Activated T-cell treated with anti-CD3 and anti-CD28 coated beads, Interleukin-2, amount 50 U/mL, for 4 hours (primary cell): ENCODE results near the gene IPPK. TPM values are rescaled to one million over a fixed set of nuclear protein-coding genes. Genes with fewer than 3 reads are reported as not detected.

Experiments
- ATAC-seq, 2 donors: fragments of 200-7000 bp; cut with Tn5 transposase; one replicate each; pipeline ENCODE4 v1.10.0; 2021
- DNase-seq: peaks from one replicate; pipeline ENCODE4 v3.0.0-alpha.2; 2020
- H3K27me3 Mint-ChIP-seq: one replicate; pipeline ENCODE4 v1.8.0; 2021; ENCODE audit warnings: low read depth, mixed read lengths
- H3K36me3 Mint-ChIP-seq: one replicate; pipeline ENCODE4 v1.8.0; 2022; ENCODE audit warnings: mixed read lengths; ENCODE audit not compliant: insufficient read depth
- H3K4me1 Mint-ChIP-seq: one replicate; pipeline ENCODE4 v1.8.0; 2021; ENCODE audit warnings: low read depth, mixed read lengths
- H3K4me3 Mint-ChIP-seq: one replicate; pipeline ENCODE4 v1.8.0; 2021; ENCODE audit warnings: mild to moderate bottlenecking, moderate library complexity, mixed read lengths
- H3K9me3 Mint-ChIP-seq: one replicate; pipeline ENCODE4 v1.8.0; 2021; ENCODE audit warnings: mixed read lengths
- total RNA-seq, 3 donors: library from RNA; stranded (reverse); gene quantifications; one replicate each; pipeline ENCODE4 v1.2.1, GENCODE V29; 2021

Gene IPPK, protein sequence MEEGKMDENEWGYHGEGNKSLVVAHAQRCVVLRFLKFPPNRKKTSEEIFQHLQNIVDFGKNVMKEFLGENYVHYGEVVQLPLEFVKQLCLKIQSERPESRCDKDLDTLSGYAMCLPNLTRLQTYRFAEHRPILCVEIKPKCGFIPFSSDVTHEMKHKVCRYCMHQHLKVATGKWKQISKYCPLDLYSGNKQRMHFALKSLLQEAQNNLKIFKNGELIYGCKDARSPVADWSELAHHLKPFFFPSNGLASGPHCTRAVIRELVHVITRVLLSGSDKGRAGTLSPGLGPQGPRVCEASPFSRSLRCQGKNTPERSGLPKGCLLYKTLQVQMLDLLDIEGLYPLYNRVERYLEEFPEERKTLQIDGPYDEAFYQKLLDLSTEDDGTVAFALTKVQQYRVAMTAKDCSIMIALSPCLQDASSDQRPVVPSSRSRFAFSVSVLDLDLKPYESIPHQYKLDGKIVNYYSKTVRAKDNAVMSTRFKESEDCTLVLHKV
- 10 to 100 TPM; 12.8 to 14.6 (median 14.5) TPM for total RNA-seq

DNA sequence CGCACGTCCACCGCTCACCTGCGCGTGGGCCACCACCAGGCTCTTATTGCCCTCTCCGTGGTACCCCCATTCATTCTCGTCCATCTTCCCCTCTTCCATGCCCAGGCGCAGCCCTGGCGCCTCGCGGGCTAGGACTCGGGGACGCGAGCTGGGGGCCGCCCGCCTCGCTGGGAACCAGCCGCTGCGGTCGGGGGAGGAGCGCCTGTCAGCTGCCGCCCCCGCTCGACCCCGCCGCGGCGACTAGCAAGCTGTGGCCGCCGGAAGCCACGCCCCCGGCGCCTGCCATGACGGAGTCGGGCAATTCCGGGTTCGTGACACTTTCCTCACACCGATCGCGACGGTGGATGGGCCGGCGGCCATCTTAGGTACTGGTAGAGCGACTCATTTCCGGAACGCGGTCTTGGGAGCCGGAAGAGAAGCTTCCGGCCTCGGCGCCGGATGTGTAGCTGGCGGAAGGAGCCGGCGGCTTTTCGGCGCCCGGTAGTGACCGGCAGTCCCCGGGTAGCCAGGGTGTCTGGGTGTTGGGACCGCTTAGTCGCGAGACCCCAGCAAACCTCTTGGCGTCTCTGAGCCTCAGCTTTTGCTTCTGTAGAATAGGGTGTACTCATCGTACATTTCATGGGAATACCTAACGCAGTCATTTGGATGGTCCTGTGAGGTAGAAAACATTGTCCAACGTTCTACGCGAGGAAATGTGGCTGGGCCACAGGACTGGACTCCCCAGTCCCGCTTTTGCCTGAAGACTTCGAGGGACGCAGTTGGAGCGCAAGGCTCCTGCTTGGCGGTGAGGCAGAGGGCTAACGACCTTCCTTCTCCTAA is at the start of gene IPPK:
TSS of gene IPPK (minus strand) at position 242 of the 819 bp plus-strand sequence. CDS start at position 99, 143 bp downstream.
- Mint-ChIP-seq H3K27me3 (no peaks in the 10 kb centered on the region), H3K4me1 (peaks cover 31% of the 10 kb centered on the region), H3K9me3 (no peaks in the 10 kb centered on the region), H3K36me3 (peaks cover 8% of the 10 kb centered on the region), H3K4me3 (peak within 1 kb of the TSS; percentile 93)
- ATAC-seq (peak; percentile 96), DNase-seq (peak; percentile 97)

DNA sequence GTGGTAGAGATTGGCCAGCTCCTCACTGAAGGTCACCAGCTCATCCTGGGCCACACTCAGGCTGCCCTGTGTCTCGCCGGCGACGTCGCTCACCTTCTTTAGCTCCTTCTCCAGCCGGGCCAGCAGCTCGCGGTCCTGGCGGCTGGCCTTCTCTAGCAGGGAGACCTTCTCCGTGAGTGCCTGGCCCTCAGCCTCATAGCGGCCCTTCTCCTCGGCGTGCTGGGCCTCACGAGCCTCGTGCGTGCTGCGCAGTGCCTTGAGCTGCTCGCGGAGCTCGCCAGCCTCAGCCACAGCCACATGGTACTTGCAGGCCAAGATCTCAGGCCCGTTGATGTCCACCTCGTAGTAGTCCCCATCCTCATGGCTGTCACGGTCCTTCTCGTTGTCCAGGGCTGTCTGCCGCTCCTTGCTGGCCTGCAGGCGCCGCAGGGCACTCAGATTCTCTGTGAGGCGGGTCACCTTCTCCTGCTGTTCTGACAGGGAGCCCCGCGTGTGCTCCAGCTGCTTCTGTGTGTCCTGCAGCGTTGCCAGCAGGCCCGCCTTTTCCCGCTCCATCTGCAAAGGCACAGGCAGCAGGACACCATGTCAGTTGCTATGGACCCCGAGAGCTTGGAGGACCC is 49.2 kb upstream of the IPPK start:
- ATAC-seq (no peak), DNase-seq (no peak)
- no peaks in the 10 kb centered on the region for H3K9me3 Mint-ChIP-seq
- H3K4me3 Mint-ChIP-seq: no peak overlapping the region
- H3K36me3 Mint-ChIP-seq: peaks cover 36% of the 10 kb centered on the region
- H3K27me3 Mint-ChIP-seq: no peaks in the 10 kb centered on the region
- H3K4me1 Mint-ChIP-seq: peaks cover 9% of the 10 kb centered on the region

DNA sequence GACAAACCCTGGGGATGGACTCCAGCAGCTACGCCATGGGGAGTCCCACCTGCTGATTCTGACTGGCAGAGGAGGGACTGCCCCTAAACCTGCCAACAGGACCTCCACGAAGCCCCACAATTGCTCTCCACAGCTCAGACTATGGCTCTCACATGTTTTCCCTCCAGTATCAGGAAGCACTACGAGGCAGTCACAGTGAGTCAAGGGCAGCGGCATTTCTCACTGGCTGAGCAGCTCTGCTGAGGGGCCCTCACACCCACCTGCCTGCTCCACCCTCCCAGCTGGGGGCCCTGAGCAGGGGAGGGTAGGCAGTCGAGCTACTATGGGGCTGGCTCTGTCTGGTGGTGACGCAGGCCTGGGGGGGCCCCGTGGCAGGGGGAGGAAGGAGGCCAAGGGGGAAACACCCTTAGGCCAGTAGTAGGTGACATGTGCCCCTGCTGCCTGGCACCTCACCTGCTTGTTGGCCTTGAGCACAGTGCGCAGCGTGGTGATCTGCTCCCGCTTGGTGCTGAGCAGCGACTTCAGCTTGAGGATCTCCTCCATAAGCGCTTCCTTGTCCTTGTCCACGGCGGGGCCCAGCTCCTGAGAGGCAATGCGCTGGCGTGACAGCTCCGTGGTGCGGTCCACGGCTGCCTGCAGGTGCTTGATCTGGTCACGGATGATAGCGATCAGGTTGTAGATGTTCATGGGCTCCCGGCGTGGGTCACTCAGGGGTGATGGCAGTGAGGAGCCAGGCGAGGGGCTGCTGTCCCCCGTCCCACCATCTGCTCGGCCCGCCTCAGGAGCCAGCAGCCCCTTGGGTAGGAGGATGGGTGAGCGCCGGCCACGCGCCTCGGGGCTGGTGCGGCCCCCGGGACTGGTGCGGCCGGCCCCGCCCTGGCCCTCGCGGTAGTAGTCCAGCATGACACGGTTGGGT is 48.4 kb upstream of the IPPK start:
- Mint-ChIP-seq H3K9me3 (no peaks in the 10 kb centered on the region), H3K4me3 (no peak overlapping the region), H3K27me3 (no peaks in the 10 kb centered on the region), H3K36me3 (peaks cover 37% of the 10 kb centered on the region), H3K4me1 (peaks cover 8% of the 10 kb centered on the region)
- ATAC-seq: no peak
- no peak for DNase-seq

DNA sequence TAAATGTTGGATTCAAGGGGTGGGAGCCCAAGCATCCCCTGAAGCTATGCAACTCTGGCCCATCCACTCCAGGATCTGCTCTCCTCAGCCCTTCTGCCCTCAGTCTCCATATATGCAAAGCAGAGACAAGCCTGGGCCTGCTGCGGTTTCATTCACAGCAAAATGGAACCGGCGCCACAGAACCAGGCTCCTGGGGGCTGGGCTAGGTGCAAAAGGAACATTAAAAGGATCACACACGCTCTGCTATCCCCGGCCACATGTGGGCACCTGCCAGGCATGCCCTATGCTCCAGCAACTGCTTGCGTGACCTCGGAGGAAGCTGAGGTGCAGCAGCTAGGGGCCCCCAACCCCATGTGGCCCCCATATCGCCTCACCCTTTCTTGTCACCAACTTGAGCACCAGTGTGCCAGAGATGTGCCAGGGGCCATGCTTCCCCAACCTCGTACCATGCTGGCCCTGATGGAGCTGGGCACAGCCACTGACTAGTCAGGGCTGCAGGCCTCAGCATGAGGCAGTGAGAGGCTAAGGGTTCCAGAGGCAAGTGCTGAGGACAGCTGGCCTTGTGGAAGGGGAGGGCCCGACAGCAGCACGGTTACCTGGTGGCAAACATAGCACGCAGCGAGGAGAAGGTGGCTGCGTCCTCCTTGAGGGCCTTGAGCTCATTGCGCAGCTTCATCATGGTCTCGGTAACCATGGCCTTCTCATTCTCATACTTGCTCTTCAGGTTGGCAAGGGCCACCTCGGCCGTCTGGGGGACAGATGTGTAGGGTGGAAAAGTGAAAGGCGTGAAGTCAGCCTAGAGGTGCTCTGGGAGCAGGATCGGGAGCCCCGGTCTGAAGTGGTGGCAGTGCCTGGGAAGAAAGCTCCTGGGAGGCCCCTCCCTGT is 47.5 kb upstream of the IPPK start:
- Mint-ChIP-seq H3K4me3 (no peak overlapping the region), H3K36me3 (peaks cover 39% of the 10 kb centered on the region), H3K4me1 (peaks cover 14% of the 10 kb centered on the region), H3K9me3 (no peaks in the 10 kb centered on the region), H3K27me3 (no peaks in the 10 kb centered on the region)
- DNase-seq (no peak), ATAC-seq (no peak)

DNA sequence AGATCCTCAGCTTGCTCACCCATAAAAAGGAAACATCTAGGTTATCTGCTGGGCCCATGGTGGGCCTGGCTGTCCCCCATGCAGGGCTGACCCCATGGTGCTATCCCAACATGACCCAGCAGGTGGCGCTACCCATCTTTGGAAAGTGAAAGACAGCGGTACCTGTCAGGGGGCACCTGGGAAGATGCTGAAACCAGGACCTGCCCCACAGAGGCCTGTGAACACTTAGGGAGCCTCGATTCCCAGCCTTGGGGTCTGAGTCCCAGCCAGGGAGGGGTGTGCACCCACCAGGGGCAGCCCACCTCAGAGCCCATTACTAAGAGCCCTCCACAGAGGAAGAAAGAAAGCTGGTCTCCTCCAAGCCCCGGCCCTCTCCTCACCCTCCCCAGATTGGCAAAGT is 46.6 kb upstream of the IPPK start:
- DNase-seq (peak; percentile 84), ATAC-seq (peak; percentile 69 to 78)
- no peaks in the 10 kb centered on the region for H3K9me3 Mint-ChIP-seq
- H3K27me3 Mint-ChIP-seq: no peaks in the 10 kb centered on the region
- H3K4me3 Mint-ChIP-seq: no peak overlapping the region
- H3K36me3 Mint-ChIP-seq: peaks cover 40% of the 10 kb centered on the region
- peaks cover 22% of the 10 kb centered on the region for H3K4me1 Mint-ChIP-seq

DNA sequence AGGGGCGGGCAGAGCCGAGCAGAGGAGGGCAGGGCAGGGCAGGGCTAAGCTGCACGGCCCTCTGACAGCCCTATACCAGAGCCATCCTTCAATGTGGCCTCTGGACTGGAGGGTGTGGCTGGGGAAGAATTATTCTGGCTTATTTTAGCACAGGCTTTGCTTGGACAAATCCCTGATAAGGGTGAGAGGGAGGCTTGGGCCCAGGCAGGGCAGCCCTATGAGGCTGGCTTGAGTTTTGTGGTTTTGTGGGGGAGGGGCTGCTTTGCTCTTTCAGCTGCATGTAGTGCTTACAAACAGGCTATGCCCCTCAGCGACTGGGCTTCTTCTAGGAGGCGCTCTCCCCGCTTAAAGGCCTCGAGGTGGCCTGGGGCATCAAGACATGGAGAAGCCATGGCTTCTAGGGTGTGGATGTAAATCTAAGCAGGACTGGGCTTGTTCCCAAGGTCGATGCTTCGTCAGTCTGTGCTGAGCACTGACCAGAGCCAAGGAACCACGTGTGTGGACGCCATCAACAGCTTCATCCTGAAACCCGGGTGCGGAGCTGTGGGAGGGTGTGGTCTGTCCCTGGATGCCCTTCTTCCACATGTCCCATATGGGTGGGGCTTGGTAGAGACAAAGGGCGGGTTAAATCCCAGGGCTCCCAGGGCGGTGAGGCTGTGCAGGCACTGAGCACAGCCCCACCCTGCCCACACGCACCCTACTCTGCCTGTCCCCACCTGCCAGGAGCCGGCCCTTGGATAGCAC is 45.7 kb upstream of the IPPK start:
- H3K9me3 Mint-ChIP-seq: no peaks in the 10 kb centered on the region
- no peak for DNase-seq
- ATAC-seq: no peak
- peaks cover 27% of the 10 kb centered on the region for H3K4me1 Mint-ChIP-seq
- H3K4me3 Mint-ChIP-seq: no peak overlapping the region
- H3K27me3 Mint-ChIP-seq: no peaks in the 10 kb centered on the region
- peaks cover 40% of the 10 kb centered on the region for H3K36me3 Mint-ChIP-seq

DNA sequence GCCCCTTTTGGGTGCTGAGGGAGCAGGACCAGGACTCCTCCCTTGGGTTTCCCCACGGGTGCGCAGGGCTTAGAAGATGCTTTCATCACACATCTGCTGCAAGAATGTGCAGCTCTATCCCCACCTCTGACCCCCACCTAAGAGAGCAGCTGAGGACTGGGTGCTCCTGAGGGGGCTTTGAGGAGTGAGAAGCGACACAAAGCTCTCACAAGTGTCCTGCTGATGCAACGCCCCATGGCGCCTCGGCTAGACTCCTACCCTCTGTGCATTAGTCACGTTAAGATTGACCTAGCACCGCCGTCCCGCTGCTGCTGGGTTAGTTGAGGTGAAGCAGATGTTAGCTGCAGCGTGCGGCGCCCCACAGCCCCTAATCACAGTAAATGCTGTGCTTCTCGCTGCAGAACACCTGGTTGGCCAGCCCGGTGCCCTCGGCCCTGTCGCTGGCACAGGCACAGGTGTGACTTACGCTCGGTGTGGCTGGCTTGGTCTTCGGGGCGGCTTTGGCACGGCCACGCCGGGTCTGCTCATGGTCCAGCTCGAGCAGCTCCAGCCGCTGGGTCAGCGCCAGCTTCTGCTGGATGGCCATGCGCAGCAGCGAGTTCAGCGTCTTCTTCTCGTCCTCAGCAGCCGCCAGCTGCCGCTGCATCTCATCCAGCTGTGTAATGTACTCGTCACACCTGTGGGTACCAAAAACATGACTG is 45.0 kb upstream of the IPPK start:
- Mint-ChIP-seq H3K36me3 (peaks cover 39% of the 10 kb centered on the region), H3K4me3 (no peak overlapping the region), H3K9me3 (no peaks in the 10 kb centered on the region), H3K4me1 (peaks cover 28% of the 10 kb centered on the region), H3K27me3 (no peaks in the 10 kb centered on the region)
- DNase-seq: no peak
- no peak for ATAC-seq

DNA sequence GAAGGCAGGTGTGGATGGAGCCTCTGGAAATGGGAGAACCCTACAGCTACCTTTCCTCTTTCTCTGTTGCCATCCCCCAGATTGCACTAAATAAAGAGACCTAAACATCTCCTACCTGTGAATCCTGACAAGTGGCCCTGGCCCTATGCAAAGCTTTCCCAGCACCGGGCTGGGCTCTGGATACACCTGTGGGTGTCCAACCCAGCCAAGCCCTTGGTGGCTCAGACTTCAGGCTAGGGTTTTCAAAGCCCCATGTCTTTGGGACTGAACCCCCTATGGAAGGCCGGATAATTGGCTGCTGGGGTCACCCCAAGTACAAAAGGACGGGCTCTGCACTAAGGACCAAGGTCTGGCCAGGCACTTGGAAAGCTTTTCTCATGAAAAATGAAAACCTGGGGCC is 44.1 kb upstream of the IPPK start:
- no peak overlapping the region for H3K4me3 Mint-ChIP-seq
- ATAC-seq: no peak
- no peaks in the 10 kb centered on the region for H3K9me3 Mint-ChIP-seq
- no peak for DNase-seq
- peaks cover 28% of the 10 kb centered on the region for H3K4me1 Mint-ChIP-seq
- peaks cover 37% of the 10 kb centered on the region for H3K36me3 Mint-ChIP-seq
- H3K27me3 Mint-ChIP-seq: no peaks in the 10 kb centered on the region

DNA sequence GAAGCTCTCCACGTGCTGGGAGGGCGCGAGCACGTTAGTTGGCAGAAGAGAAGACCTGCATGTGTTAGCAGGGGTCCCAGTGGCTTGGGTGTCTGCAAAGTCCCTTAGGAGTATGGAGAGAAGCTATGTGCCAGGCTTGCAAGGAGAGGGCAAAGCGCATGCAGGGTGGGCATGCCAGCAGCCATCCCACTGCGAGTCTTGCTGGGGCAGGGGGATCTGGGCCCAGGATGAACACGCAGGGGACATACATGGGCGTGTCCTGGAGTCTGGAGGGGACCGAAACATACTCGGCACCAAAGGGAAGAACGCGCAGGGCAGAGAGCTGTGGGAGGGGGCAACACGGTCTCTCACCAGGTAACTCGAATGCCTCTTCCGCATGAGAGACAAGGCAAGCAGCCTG is 43.6 kb upstream of the IPPK start:
- no peak for DNase-seq
- peaks cover 40% of the 10 kb centered on the region for H3K36me3 Mint-ChIP-seq
- H3K27me3 Mint-ChIP-seq: no peaks in the 10 kb centered on the region

DNA sequence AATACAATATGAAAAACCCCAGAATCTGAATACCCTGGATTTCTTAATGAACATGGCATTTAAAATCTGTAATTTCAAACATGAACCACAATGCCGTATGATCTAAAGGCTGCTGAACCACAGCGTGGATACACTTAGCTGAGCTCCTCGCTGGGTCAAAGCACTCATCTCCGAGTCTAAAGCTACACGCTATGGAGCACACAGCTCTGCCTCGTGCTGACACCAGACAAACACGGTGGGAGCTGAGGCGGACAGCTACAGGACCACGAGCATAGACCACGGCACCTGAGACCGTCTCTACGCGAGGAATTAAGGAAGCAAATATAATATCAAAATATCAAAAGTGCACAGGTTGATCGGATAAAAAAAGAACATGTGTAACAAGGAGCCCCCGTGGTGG is 42.8 kb upstream of the IPPK start:
- Mint-ChIP-seq H3K9me3 (no peaks in the 10 kb centered on the region), H3K4me3 (no peak overlapping the region), H3K27me3 (no peaks in the 10 kb centered on the region), H3K36me3 (peaks cover 37% of the 10 kb centered on the region), H3K4me1 (peaks cover 28% of the 10 kb centered on the region)
- no peak for ATAC-seq
- DNase-seq: no peak

More for the DNA sequence above, 43.6 kb upstream of the IPPK start:
- H3K4me3 Mint-ChIP-seq: no peak overlapping the region
- no peak for ATAC-seq
- H3K9me3 Mint-ChIP-seq: no peaks in the 10 kb centered on the region
- peaks cover 28% of the 10 kb centered on the region for H3K4me1 Mint-ChIP-seq

DNA sequence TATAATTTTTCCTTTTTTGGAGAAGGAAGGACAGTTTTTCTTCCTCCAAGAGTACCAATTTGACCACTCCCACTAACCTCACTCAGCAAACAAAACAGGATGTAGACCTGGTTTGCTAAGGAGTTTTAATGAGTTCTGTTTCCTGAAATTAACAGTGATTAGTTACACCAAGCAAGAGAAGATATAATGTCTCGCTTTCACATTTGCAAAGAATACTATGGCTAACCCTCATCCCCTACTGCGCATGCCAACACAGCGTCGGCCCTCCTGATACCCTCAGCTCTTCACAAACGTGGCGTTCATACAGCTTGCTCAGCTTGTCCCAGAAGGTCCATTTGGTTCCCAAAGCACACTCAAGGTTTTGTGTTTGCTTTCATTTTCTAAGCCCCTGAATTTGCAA is 41.9 kb upstream of the IPPK start:
- no peak for DNase-seq
- no peaks in the 10 kb centered on the region for H3K9me3 Mint-ChIP-seq
- H3K27me3 Mint-ChIP-seq: no peaks in the 10 kb centered on the region
- ATAC-seq: peak; percentile 52 to 71
- H3K4me3 Mint-ChIP-seq: peak overlapping the region; percentile 60
- H3K4me1 Mint-ChIP-seq: peaks cover 28% of the 10 kb centered on the region
- peaks cover 36% of the 10 kb centered on the region for H3K36me3 Mint-ChIP-seq

DNA sequence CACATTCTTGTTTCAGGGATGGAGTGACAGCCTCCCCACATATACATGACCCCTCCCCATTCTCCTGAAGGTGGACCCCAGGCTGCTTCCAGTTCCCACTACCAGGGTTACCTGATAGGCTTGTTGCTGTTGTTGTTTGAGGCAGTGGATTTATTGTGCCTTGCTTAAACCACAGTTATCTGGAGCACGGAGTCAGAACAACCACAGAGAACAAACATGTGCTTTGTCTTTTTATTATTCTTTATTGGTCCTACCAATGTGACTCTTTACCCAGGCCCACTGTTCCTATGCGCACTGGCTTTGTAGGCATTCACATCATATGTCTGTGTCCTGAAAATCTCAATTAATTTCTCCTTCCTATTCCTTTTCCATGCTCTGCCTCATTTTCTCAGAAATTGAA is 41.2 kb upstream of the IPPK start:
- DNase-seq: no peak
- Mint-ChIP-seq H3K9me3 (no peaks in the 10 kb centered on the region), H3K4me3 (no peak overlapping the region), H3K36me3 (peaks cover 32% of the 10 kb centered on the region), H3K27me3 (no peaks in the 10 kb centered on the region), H3K4me1 (peaks cover 27% of the 10 kb centered on the region)
- no peak for ATAC-seq
